GM18519 (cell line): ENCODE results near the gene ADRA2C.

Source experiments
- ATAC-seq: cut with Tn5 transposase; IDR thresholded peaks from one replicate; pipeline ENCODE4 v1.9.1; 2021; ENCODE audit warnings: mild to moderate bottlenecking, moderate library complexity; ENCODE audit not compliant: unreplicated experiment, low FRiP score

The ADRA2C gene

DNA sequence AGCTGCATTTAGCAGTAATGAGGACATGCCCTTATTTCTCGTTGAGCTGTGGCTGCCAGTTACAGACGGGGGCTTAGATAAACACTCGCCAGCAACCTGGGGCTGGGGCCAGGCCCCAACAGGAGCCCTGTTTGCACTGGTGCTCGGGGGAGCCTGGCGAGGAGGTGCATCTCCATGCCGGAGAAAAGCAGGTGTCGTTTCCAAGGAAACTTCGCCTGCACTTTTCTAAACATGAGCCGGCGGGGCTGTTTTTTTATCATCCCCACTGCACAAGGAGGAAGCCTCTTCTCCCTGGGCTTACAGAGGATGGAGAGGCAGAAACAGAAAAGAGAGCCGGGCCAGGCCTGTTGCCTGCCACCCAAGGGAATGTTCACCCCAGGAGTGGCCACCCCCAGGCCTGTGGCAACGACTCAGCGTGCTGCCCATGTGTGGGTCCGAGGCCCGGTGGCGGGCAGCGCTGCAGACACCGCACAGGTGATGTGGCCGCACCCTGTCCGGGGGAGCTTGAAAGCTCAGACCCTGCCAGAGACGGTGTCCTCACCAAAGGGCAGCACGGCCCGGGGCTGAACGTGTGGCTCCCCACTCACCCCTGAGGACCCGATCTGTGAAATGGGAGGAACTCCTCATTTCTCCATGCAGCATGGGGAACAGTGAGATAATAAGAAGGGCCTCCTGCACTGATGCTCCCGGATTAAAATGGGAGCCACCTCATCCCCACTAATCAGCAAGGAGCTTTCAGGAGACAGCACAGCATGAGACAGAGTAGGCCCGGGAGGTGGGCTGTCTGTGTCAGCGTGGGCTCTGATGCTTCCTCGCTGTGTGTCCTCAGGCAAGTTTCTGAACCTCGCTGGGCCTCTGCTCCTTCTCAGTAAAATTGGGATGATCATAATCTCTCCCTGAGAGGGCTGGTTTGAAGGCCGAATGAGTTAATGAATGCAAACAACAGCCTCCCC is 33.8 kb upstream of the ADRA2C start:
- no peak for ATAC-seq

- no peak for ATAC-seq
These were observed 33.0 kb upstream of the ADRA2C start for GRCh38 chr4:3733195-3733594.

GRCh38 chr4:3735196-3735595 is 31.0 kb upstream of the ADRA2C start:
- no peak for ATAC-seq

GRCh38 chr4:3736290-3736689 is 29.9 kb upstream of the ADRA2C start:
- ATAC-seq, result no peak

GRCh38 chr4:3736806-3737205 is 29.4 kb upstream of the ADRA2C start:
- ATAC-seq, result no peak

DNA sequence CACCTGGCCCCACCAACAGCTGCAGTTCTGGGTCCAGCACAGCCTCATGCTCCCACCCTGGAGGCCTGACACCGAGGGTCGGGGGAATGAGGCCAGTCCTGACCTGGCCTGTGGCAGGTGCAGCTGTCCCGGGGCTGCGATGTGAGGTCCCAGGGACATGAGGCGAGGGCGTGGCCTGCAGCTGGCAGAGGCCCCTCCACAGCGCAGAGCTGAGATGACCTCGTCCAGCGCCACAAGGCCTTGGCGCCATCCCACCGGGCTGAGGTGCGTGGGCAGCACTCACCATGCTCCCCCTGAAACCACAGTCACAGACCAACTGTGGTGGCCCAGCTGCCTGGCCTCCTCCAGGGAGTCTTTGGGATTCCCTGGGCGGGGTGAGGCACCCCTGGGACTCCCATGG is 26.6 kb upstream of the ADRA2C start:
- no peak for ATAC-seq

GRCh38 chr4:3740256-3740655 is 25.9 kb upstream of the ADRA2C start:
- ATAC-seq, result no peak

DNA sequence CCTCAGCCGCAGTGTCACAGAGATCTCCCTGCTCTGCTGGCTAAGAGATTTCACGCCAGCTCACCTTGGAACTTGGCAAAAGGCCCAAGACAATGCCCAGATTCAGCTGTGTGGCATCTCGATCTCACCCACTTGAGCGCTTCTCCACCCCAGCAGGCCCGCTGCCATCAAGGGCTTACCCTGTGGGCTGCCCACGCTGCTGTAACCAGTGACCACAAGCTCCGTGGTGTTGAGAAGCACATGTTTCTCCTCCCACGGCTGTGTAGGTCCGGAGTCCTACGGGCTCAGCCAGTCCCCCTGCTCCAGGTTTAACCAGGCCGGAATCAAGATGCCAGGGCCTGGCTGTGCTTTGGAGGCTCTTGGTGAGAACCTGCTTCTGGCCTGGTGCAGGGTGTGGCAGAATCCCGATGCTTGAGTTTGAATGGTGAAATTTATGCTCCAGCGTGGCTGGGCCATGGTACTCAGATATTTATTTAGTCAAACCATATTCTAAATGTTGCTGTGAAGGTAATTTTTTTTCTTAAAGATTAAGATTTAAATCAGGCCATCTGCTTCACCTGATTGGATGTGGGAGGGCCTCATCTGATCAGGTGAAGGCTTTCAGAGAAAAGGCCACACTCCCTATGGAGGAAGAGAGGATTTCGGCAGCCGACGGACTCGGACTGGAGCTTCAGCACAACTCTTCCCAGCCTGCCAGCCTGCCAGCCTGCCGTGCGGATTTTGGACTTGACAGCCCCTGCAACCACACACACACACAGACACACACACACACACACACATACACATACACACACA is 24.8 kb upstream of the ADRA2C start:
- no peak for ATAC-seq

DNA sequence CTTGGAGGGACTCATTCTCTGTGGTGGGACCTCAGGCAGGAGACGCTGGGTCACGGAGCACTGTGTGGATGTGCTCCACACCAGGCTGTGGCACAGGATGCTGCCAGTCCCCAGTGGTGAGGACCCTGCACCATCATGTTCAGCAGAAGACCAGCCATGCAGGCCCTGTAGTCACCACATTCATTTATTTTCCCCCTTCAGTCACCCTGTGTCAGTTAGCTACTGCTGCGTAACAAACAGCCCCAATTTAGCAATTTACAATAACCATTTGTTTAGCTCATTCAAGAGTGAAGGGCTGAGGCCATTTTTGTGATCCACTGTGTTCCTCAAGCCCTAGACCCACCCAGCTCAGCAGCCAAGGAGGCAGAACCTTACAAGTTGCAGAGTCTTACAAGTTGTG is 23.6 kb upstream of the ADRA2C start:
- ATAC-seq, result no peak

DNA sequence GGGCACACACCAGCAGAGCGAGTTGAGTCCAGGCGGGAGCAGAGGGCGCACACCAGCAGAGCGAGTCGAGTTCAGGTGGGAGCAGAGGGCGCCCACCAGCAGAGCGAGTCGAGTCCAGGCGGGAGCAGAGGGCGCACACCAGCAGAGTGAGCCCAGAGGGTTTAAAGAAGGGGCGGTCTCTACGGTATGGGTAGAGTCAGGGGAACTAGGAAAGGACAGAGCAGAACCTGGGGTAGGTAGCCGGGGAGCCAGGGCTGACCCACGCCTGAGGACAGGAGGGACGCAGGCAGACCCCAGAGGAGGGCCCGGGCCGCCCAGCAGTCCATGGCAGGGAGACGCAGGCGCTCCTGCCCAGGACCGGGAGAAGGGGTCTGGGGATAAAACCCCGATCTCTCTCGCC is 22.0 kb upstream of the ADRA2C start:
- ATAC-seq, result no peak

DNA sequence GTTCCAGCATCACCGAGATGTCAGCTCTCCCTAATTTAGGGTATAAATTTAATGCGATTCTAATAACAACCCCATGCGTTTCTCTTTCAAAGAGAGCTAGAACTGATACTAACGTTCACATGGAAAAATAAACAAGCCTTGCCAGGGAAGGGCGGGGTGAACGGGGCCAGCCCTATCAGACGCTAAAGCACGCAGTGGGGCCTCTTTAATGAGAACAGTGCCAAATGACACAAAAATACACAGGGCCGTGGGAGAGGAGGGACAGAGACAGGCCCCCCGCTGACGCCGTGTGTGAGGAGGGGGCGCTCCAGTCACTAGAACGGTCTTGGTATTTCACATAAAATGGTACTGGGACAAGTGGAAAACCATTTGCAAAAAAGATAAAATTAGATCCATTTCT is 21.3 kb upstream of the ADRA2C start:
- ATAC-seq, result no peak

DNA sequence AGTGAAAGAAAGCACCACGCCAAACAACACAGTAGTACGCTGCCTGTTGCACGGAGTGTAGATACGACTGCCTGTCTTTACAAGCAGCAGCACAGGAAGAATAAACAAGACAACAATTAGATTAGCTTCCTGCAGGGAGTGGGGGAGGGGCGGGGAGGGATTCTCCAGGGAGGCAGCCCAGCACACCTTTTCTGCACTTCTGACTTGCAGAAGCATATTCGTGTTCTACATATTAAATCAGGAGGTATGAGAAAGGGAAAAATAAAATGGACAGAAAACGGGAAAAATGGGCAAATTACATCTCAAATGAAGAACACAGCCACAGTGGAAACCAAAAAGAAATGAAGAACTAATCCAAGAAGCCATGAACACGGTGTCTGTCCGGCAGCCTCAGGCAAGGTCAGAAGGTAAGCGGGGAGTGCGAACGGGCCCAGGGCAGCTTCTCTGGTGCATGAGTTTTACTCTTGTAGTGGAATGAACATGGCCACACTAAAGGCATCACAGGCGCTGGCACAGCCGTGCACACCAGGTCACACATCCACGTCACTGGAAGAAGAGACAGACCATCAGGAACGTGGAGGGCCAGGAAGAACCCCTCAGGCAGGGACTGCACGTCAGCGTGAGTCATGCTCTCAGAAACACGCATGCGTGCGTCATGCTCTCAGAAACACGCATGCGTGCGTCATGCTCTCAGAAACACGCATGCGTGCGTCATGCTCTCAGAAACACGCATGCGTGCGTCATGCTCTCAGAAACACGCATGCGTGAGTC is 20.1 kb upstream of the ADRA2C start:
- ATAC-seq, result no peak

DNA sequence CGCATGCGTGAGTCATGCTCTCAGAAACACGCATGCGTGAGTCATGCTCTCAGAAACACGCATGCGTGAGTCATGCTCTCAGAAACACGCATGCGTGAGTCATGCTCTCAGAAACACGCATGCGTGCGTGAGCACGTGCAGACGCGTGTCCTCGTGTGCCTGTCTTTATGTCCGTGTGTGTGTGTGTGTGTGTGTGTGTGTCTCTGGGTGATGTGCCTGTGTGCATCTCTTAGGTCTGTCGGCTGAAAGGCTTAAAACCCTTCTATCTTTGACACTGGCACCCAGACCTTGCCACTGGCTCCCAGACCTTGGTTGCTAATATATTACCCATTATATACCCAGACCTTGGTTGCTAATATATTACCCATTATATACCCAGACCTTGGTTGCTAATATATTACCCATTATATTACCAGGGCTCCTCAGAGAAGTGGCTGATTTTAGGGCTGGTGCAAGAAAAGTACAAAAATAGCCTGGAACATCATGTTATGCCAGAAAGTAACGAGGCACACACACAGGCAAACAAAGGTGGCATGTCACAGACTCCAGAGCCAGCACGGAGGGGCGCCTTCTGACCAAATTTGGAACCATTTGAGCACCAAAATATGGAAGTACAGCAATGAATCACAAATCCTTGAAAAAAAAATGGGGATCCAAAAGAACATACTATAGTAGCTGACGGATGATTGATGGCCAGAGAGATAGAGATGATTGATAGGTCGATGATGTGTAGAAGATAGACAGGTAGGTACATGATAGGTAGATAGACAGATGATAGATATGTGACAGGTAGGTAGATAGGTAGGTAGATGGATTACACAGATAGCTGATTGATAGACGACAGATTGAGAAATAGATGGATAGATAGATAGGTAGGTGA is 19.2 kb upstream of the ADRA2C start:
- ATAC-seq, result no peak

DNA sequence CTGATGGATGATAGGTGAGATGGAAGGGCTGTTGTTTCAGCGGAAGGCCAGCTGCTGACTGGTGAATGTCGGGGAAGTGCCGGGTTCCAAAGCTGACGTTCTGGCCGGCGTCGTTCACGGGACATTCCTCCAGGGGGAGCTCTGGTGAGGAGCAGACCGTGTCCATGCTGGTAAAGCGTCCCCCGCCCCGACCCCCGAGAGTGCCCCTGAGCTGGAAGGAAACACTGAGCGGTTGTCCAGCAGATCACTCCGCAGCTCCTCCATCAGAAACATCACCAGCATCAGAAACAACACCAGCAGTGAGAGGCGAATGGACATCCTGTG is 18.6 kb upstream of the ADRA2C start:
- no peak for ATAC-seq

DNA sequence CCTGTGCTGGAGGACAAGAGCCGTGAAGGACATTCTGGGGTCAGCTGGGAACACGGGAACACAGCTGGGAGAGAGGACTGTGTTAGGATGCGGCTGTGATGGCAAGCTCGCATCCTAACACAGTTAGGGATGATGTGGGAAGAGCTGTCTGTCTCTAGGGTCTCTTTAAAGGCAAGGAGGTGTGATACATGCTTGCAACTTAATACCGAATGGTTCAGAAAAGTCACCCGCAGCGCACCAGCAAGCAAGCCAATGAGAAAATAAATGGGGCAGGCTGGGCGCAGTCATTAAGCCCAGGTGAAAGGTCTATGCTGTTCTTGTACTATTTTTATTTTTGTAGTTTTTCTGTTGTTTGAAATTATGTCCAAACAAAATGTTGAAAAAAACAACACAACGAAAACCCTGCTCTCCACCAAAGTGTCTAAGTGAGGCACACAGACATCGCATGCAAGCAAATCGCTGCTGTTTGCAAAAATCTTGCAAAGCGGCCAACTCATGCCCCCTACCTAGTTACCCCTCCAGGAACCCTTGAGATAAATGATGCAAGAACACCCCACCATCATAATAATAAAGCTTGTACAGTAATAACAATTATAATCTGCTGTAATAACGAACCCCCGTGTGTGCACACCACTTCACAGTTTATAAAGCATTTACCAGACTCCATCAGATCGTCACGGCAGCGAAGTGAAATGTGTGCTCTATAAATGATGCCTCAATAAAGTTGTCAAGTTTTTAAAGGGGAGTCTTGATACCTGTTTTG is 17.9 kb upstream of the ADRA2C start:
- no peak for ATAC-seq

- ATAC-seq, result no peak
These were observed 17.1 kb upstream of the ADRA2C start for GRCh38 chr4:3749081-3749480.

DNA sequence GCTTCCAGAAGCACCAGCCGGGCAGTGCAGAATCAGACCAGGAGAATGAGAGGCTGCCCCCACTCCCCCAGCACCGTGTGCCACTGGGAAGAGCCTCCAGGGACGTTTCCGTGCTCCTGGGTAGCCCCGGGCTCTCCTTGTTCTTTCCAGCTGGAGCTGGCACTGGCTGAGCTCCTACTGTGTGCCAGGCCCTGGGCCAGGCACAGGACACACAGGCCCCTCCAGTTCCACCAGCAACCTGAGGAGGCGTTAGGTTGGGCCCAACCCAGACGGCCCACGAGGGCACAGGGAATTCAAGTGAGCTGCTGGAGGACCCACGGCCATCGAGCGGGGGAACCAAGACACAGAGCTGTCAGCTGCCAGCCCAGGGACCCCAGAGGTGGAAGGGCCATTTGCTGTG is 15.9 kb upstream of the ADRA2C start:
- ATAC-seq, result no peak

GRCh38 chr4:3752022-3752421 is 14.2 kb upstream of the ADRA2C start:
- ATAC-seq, result no peak

- ATAC-seq, result no peak
These were observed 12.3 kb upstream of the ADRA2C start for GRCh38 chr4:3753726-3754412.
